DND-41 (cell line): ENCODE results near the gene ADK.

ENCODE experiments used
- CTCF ChIP-seq: IDR thresholded peaks from 2 replicates; pipeline ENCODE4 v1.5.1; 2012; ENCODE audit warnings: borderline replicate concordance, low read length, moderate library complexity, mild to moderate bottlenecking; ENCODE audit not compliant: poor library complexity, severe bottlenecking; ENCODE audit errors: extremely low read depth
- EZH2 ChIP-seq: IDR thresholded peaks from 3 replicates; pipeline ENCODE4 v1.6.1; 2012; ENCODE audit warnings: borderline replicate concordance, low read depth, mild to moderate bottlenecking, moderate library complexity, low read length, inconsistent platforms; ENCODE audit not compliant: severe bottlenecking

GRCh38 chr10:74383642-74384041 lies 232.6 kb downstream of the ADK start:
- TF ChIP-seq CTCF (no peak), EZH2 (no peak)
